K562 (cell line): ENCODE data around the gene ZCCHC8. TPM values are rescaled to one million over a fixed set of nuclear protein-coding genes. Genes with fewer than 3 reads are reported as not detected.

Experiments
- MAFF ChIP-seq: IDR thresholded peaks from 2 replicates; pipeline ENCODE4 v1.6.1; 2012; ENCODE audit warnings: low read length, improper control_type of control experiment
- MAZ ChIP-seq, 2 experiments: fragments of 450-650 bp in 1 of 2; sonication (generic) in 1 of 2; formaldehyde crosslinking; IDR thresholded peaks in 1 of 2; conservative IDR thresholded peaks in 1 of 2; 2 replicates each; pipeline versions ENCODE4 v1.4.0 to v1.5.0; 2020; ENCODE audit warnings: mild to moderate bottlenecking in 1 of 2, missing genetic modification reagents in 1 of 2
- MCM2 ChIP-seq: fragments of 450-650 bp; IDR thresholded peaks from 2 replicates; pipeline ENCODE4 v1.6.1; 2017; ENCODE audit warnings: low read depth, mild to moderate bottlenecking
- RHOXF2B ChIP-seq: fragments of 250-450 bp; sonication (Bioruptor Pico); conservative IDR thresholded peaks from 2 replicates; pipeline ENCODE4 v1.5.1; 2021
- TOE1 ChIP-seq, 2 experiments: fragments of 450-650 bp in 1 of 2; sonication (generic) in 1 of 2; formaldehyde crosslinking in 1 of 2; IDR thresholded peaks; 2 replicates each; pipeline versions ENCODE4 v1.7.1 to v1.8.0; 2016 to 2022; ENCODE audit warnings: borderline replicate concordance in 2 of 2, mild to moderate bottlenecking in 2 of 2, antibody characterized with exemption in 1 of 2, inconsistent platforms in 1 of 2, low read depth in 1 of 2, missing genetic modification reagents in 1 of 2, moderate library complexity in 1 of 2
- YY1 ChIP-seq, 3 experiments: IDR thresholded peaks; 2 replicates each; pipeline ENCODE4 v1.6.1; 2011; ENCODE audit warnings: low read length in 2 of 3, mild to moderate bottlenecking in 2 of 3, moderate library complexity in 2 of 3, borderline replicate concordance in 1 of 3, control low read depth in 1 of 3, low read depth in 1 of 3; ENCODE audit not compliant: insufficient read depth in 3 of 3, insufficient replicate concordance in 2 of 3, control insufficient read depth in 1 of 3, insufficient read length in 1 of 3; ENCODE audit errors: extremely low read depth in 1 of 3
- polyA plus RNA-seq, 8 experiments: library from polyadenylated mRNA; depleted of rRNA in 4 of 8; stranded (reverse) in 5 of 8; unstranded in 3 of 8; fragments of >200 nt; fragmentation: Nextera tagmentation in 2 of 8; fragmentation: Illumina TruSeq in 1 of 8; extraction: Ambion mirVana in 2 of 8; extraction: Trizol in 1 of 8; gene quantifications; 2 replicates each; pipeline versions ENCODE4 v1.2.1 to v1.2.3, GENCODE V29; 2011 to 2014; ENCODE audit warnings: inconsistent platforms in 1 of 8, missing spikeins in 1 of 8
- total RNA-seq, 7 experiments: library from RNA; depleted of rRNA in 6 of 7; stranded (reverse); fragments of >200 nt in 6 of 7; fragmentation: Illumina TruSeq in 2 of 7; extraction: Trizol in 2 of 7; gene quantifications; 2 replicates each; pipeline versions ENCODE4 v1.2.1 to v1.2.3, GENCODE V29; 2011 to 2021; ENCODE audit warnings: low replicate concordance in 1 of 7
- TF ChIP-seq, protein P1 (sequence below): fragments of 200-600 bp; sonication (generic); IDR thresholded peaks from one replicate; pipeline ENCODE4 v1.6.1; 2012; ENCODE audit warnings: mild to moderate bottlenecking, low read depth, low read length, inconsistent platforms
- TF ChIP-seq, protein P2 (sequence below): fragments of 450-650 bp; IDR thresholded peaks from 2 replicates; pipeline ENCODE4 v1.6.1; 2018; ENCODE audit warnings: mild to moderate bottlenecking, low read depth; ENCODE audit not compliant: partially characterized antibody
- TF ChIP-seq, protein P3 (sequence below): sonication (generic); formaldehyde crosslinking; IDR thresholded peaks from 2 replicates; pipeline ENCODE4 v1.8.0; 2022; ENCODE audit warnings: mild to moderate bottlenecking, missing genetic modification reagents

The ZCCHC8 gene
- total and polyA plus RNA-seq, 9 of the 15 experiments (the other 6 are each of a cell fraction or from before 2014, with no cell fraction given): 14.8 to 50.9 (median 34.1) TPM

GRCh38 chr12:122423258-122424165 lies 77.2 kb downstream of the ZCCHC8 start (continued):
- TF ChIP-seq, protein P1, sequence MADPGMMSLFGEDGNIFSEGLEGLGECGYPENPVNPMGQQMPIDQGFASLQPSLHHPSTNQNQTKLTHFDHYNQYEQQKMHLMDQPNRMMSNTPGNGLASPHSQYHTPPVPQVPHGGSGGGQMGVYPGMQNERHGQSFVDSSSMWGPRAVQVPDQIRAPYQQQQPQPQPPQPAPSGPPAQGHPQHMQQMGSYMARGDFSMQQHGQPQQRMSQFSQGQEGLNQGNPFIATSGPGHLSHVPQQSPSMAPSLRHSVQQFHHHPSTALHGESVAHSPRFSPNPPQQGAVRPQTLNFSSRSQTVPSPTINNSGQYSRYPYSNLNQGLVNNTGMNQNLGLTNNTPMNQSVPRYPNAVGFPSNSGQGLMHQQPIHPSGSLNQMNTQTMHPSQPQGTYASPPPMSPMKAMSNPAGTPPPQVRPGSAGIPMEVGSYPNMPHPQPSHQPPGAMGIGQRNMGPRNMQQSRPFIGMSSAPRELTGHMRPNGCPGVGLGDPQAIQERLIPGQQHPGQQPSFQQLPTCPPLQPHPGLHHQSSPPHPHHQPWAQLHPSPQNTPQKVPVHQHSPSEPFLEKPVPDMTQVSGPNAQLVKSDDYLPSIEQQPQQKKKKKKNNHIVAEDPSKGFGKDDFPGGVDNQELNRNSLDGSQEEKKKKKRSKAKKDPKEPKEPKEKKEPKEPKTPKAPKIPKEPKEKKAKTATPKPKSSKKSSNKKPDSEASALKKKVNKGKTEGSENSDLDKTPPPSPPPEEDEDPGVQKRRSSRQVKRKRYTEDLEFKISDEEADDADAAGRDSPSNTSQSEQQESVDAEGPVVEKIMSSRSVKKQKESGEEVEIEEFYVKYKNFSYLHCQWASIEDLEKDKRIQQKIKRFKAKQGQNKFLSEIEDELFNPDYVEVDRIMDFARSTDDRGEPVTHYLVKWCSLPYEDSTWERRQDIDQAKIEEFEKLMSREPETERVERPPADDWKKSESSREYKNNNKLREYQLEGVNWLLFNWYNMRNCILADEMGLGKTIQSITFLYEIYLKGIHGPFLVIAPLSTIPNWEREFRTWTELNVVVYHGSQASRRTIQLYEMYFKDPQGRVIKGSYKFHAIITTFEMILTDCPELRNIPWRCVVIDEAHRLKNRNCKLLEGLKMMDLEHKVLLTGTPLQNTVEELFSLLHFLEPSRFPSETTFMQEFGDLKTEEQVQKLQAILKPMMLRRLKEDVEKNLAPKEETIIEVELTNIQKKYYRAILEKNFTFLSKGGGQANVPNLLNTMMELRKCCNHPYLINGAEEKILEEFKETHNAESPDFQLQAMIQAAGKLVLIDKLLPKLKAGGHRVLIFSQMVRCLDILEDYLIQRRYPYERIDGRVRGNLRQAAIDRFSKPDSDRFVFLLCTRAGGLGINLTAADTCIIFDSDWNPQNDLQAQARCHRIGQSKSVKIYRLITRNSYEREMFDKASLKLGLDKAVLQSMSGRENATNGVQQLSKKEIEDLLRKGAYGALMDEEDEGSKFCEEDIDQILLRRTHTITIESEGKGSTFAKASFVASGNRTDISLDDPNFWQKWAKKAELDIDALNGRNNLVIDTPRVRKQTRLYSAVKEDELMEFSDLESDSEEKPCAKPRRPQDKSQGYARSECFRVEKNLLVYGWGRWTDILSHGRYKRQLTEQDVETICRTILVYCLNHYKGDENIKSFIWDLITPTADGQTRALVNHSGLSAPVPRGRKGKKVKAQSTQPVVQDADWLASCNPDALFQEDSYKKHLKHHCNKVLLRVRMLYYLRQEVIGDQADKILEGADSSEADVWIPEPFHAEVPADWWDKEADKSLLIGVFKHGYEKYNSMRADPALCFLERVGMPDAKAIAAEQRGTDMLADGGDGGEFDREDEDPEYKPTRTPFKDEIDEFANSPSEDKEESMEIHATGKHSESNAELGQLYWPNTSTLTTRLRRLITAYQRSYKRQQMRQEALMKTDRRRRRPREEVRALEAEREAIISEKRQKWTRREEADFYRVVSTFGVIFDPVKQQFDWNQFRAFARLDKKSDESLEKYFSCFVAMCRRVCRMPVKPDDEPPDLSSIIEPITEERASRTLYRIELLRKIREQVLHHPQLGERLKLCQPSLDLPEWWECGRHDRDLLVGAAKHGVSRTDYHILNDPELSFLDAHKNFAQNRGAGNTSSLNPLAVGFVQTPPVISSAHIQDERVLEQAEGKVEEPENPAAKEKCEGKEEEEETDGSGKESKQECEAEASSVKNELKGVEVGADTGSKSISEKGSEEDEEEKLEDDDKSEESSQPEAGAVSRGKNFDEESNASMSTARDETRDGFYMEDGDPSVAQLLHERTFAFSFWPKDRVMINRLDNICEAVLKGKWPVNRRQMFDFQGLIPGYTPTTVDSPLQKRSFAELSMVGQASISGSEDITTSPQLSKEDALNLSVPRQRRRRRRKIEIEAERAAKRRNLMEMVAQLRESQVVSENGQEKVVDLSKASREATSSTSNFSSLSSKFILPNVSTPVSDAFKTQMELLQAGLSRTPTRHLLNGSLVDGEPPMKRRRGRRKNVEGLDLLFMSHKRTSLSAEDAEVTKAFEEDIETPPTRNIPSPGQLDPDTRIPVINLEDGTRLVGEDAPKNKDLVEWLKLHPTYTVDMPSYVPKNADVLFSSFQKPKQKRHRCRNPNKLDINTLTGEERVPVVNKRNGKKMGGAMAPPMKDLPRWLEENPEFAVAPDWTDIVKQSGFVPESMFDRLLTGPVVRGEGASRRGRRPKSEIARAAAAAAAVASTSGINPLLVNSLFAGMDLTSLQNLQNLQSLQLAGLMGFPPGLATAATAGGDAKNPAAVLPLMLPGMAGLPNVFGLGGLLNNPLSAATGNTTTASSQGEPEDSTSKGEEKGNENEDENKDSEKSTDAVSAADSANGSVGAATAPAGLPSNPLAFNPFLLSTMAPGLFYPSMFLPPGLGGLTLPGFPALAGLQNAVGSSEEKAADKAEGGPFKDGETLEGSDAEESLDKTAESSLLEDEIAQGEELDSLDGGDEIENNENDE: no peak
- TF ChIP-seq MAZ (CRISPR knock-in tag; conservative IDR thresholded peaks at IDR 0.05 in 1 of 2, IDR thresholded peaks at IDR 0.05 in 1 of 2) (no peak), RHOXF2B (no peak), TOE1 (IDR thresholded peaks at IDR 0.05; ENCODE audit: borderline replicate concordance) (no peak), TOE1 (CRISPR knock-in tag; IDR thresholded peaks at IDR 0.05; ENCODE audit: borderline replicate concordance, low read depth) (no peak), MCM2 (no peak), MAFF (no peak), YY1 (IDR thresholded peaks at IDR 0.05; ENCODE audit: borderline replicate concordance in 1 of 3, control insufficient read depth in 1 of 3, extremely low read depth in 1 of 3, insufficient read depth in 3 of 3, insufficient read length in 1 of 3, insufficient replicate concordance in 2 of 3, low read depth in 1 of 3, low read length in 2 of 3) (no peak)
- TF ChIP-seq, protein P2, sequence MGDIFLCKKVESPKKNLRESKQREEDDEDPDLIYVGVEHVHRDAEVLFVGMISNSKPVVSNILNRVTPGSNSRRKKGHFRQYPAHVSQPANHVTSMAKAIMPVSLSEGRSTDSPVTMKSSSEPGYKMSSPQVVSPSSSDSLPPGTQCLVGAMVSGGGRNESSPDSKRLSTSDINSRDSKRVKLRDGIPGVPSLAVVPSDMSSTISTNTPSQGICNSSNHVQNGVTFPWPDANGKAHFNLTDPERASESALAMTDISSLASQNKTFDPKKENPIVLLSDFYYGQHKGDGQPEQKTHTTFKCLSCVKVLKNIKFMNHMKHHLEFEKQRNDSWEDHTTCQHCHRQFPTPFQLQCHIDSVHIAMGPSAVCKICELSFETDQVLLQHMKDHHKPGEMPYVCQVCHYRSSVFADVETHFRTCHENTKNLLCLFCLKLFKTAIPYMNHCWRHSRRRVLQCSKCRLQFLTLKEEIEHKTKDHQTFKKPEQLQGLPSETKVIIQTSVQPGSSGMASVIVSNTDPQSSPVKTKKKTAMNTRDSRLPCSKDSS: no peak
- TF ChIP-seq, protein P3, sequence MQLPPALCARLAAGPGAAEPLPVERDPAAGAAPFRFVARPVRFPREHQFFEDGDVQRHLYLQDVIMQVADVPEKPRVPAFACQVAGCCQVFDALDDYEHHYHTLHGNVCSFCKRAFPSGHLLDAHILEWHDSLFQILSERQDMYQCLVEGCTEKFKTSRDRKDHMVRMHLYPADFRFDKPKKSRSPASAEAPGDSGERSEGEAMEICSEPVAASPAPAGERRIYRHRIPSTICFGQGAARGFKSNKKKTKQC (CRISPR knock-in tag): no peak; the same call in 1 of the 2 replicates
